GM12872 (cell line): ENCODE measurements around the gene RBM27.

Experiments
- CTCF ChIP-seq: IDR thresholded peaks from 3 replicates; pipeline ENCODE4 v1.5.1; 2011; ENCODE audit warnings: low read depth, mild to moderate bottlenecking, low read length, moderate library complexity; ENCODE audit not compliant: insufficient read depth

RBM27 gene

GRCh38 chr5:146221234-146221633 lies 17.8 kb downstream of the RBM27 start:
- TF ChIP-seq CTCF: no peak

GRCh38 chr5:146222005-146222404 lies 18.6 kb downstream of the RBM27 start:
- no peak for TF ChIP-seq CTCF

- no peak for TF ChIP-seq CTCF
Measured at GRCh38 chr5:146223179-146223578, 19.8 kb downstream of the RBM27 start.

- TF ChIP-seq CTCF: no peak
Measured at GRCh38 chr5:146229222-146229621, 25.8 kb downstream of the RBM27 start.

- TF ChIP-seq CTCF: no peak
Measured at GRCh38 chr5:146232223-146232622, 28.8 kb downstream of the RBM27 start.

GRCh38 chr5:146233441-146233840 lies 30.0 kb downstream of the RBM27 start:
- TF ChIP-seq CTCF: no peak

GRCh38 chr5:146238973-146239372 lies 35.6 kb downstream of the RBM27 start:
- TF ChIP-seq CTCF: no peak

GRCh38 chr5:146240951-146241350 lies 37.5 kb downstream of the RBM27 start:
- no peak for TF ChIP-seq CTCF
